ENCODE results near the gene RAP1GDS1.

RAP1GDS1 gene

GRCh38 chr4:98300706-98301105 is 39.5 kb downstream of the RAP1GDS1 start:
- no peak for TF ChIP-seq CTCF (conservative IDR thresholded peaks at IDR 0.05; ENCODE audit: control insufficient read depth, insufficient read depth, low read depth, low read length)
- no peak overlapping the region for H3K4me3 ChIP-seq (ENCODE audit: control insufficient read depth, low read depth, low read length)
- DNase-seq (ENCODE audit: low read depth): no peak

- TF ChIP-seq CTCF (conservative IDR thresholded peaks at IDR 0.05; ENCODE audit: control insufficient read depth, insufficient read depth, low read depth, low read length): no peak
These were observed 44.4 kb downstream of the RAP1GDS1 start for GRCh38 chr4:98305576-98305975.

GRCh38 chr4:98310867-98311266 is 49.7 kb downstream of the RAP1GDS1 start:
- no peak overlapping the region for H3K4me3 ChIP-seq (ENCODE audit: control insufficient read depth, low read depth, low read length)
- TF ChIP-seq CTCF (conservative IDR thresholded peaks at IDR 0.05; ENCODE audit: control insufficient read depth, insufficient read depth, low read depth, low read length): no peak
- DNase-seq (ENCODE audit: low read depth): no peak

More at GRCh38 chr4:98305576-98305975, 44.4 kb downstream of the RAP1GDS1 start:
- DNase-seq (ENCODE audit: low read depth): peak; percentile 24
- no peak overlapping the region for H3K4me3 ChIP-seq (ENCODE audit: control insufficient read depth, low read depth, low read length)

GRCh38 chr4:98311656-98312055 is 50.5 kb downstream of the RAP1GDS1 start:
- no peak for DNase-seq (ENCODE audit: low read depth)
- no peak overlapping the region for H3K4me3 ChIP-seq (ENCODE audit: control insufficient read depth, low read depth, low read length)
- TF ChIP-seq CTCF (conservative IDR thresholded peaks at IDR 0.05; ENCODE audit: control insufficient read depth, insufficient read depth, low read depth, low read length): no peak

- H3K4me3 ChIP-seq (ENCODE audit: control insufficient read depth, low read depth, low read length): no peak overlapping the region
- DNase-seq (ENCODE audit: low read depth): peak; percentile 25
- no peak for TF ChIP-seq CTCF (conservative IDR thresholded peaks at IDR 0.05; ENCODE audit: control insufficient read depth, insufficient read depth, low read depth, low read length)
These were observed 53.8 kb downstream of the RAP1GDS1 start for GRCh38 chr4:98314791-98315565.

GRCh38 chr4:98318521-98318920 is 57.3 kb downstream of the RAP1GDS1 start:
- DNase-seq (ENCODE audit: low read depth): peak; percentile 33
- H3K4me3 ChIP-seq (ENCODE audit: control insufficient read depth, low read depth, low read length): no peak overlapping the region
- no peak for TF ChIP-seq CTCF (conservative IDR thresholded peaks at IDR 0.05; ENCODE audit: control insufficient read depth, insufficient read depth, low read depth, low read length)

All from fibroblast of mammary gland (primary cell).